SK-N-SH treated with all-trans-retinoic acid at 6 μM for 48 hours (cell line): ENCODE results near the gene IPO5.

Experiments used
- ARNTL ChIP-seq: fragments of 450-650 bp; formaldehyde crosslinking; IDR thresholded peaks from 2 replicates; pipeline ENCODE4 v1.5.0; 2020; ENCODE audit warnings: low read depth, mild to moderate bottlenecking, moderate library complexity, borderline replicate concordance
- BACH2 ChIP-seq: fragments of 250-450 bp; sonication (Bioruptor Pico); IDR thresholded peaks from 2 replicates; pipeline ENCODE4 v1.9.0; 2021; ENCODE audit warnings: mild to moderate bottlenecking, borderline replicate concordance
- CSRNP3 ChIP-seq: fragments of 250-450 bp; sonication (Bioruptor Pico); IDR thresholded peaks from 2 replicates; pipeline ENCODE4 v1.5.1; 2021; ENCODE audit warnings: mild to moderate bottlenecking, moderate library complexity
- ESRRG ChIP-seq: fragments of 250-450 bp; sonication (Bioruptor Pico); IDR thresholded peaks from 2 replicates; pipeline ENCODE4 v1.6.1; 2021; ENCODE audit warnings: mild to moderate bottlenecking
- ISL1 ChIP-seq: fragments of 250-450 bp; sonication (Bioruptor Pico); IDR thresholded peaks from 2 replicates; pipeline ENCODE4 v2.1.2; 2022; ENCODE audit warnings: mild to moderate bottlenecking, moderate library complexity
- POU6F1 ChIP-seq: fragments of 250-450 bp; sonication (Bioruptor Pico); IDR thresholded peaks from 2 replicates; pipeline ENCODE4 v1.8.0; 2021; ENCODE audit warnings: low read depth, mild to moderate bottlenecking, moderate library complexity, borderline replicate concordance
- TCF4 ChIP-seq: fragments of 250-450 bp; sonication (Bioruptor Pico); IDR thresholded peaks from 2 replicates; pipeline ENCODE4 v1.8.0; 2021; ENCODE audit warnings: mild to moderate bottlenecking, moderate library complexity, borderline replicate concordance
- ZC3H10 ChIP-seq: fragments of 250-450 bp; sonication (Bioruptor Pico); IDR thresholded peaks from 2 replicates; pipeline ENCODE4 v1.5.1; 2021; ENCODE audit warnings: mild to moderate bottlenecking, moderate library complexity
- ZFP30 ChIP-seq: fragments of 450-650 bp; formaldehyde crosslinking; IDR thresholded peaks from 2 replicates; pipeline ENCODE4 v1.5.0; 2022; ENCODE audit warnings: mild to moderate bottlenecking, moderate library complexity
- TF ChIP-seq, protein P1 (sequence below): fragments of 250-450 bp; sonication (Bioruptor Pico); IDR thresholded peaks from 2 replicates; pipeline ENCODE4 v1.5.1; 2020; ENCODE audit warnings: low read depth, mild to moderate bottlenecking, moderate library complexity

DNA sequence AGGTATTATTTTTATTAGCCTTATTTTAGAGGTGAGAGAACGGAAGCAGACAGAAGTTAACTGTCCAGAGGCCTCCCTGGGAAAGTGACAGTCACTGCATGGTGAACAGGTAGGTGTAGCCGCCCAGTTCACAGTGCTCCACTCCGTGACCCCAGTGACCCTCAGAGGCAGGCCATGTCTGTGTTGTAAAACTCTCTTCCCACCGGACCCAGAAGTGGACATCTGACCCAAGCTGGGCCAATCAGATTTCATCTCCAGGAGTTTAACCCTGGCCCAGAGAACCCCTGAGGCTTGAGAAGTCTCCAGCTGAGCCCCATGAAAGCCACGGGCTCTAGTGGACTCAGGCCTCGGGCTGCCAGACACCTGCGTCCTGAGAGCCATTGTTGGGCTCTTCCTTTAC is 105.8 kb downstream of the IPO5 start:
- no peak for TF ChIP-seq ZC3H10 (CRISPR knock-in tag)
- no peak for TF ChIP-seq ARNTL (CRISPR knock-in tag)
- TF ChIP-seq ZFP30 (CRISPR knock-in tag) = no peak
- TF ChIP-seq, protein P1, sequence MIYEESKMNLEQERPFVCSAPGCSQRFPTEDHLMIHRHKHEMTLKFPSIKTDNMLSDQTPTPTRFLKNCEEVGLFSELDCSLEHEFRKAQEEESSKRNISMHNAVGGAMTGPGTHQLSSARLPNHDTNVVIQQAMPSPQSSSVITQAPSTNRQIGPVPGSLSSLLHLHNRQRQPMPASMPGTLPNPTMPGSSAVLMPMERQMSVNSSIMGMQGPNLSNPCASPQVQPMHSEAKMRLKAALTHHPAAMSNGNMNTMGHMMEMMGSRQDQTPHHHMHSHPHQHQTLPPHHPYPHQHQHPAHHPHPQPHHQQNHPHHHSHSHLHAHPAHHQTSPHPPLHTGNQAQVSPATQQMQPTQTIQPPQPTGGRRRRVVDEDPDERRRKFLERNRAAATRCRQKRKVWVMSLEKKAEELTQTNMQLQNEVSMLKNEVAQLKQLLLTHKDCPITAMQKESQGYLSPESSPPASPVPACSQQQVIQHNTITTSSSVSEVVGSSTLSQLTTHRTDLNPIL (CRISPR knock-in tag) = no peak
- no peak for TF ChIP-seq POU6F1 (CRISPR knock-in tag)
- TF ChIP-seq TCF4 = no peak
- TF ChIP-seq ISL1 (CRISPR knock-in tag) = no peak
- TF ChIP-seq ESRRG = no peak
- no peak for TF ChIP-seq BACH2 (CRISPR knock-in tag)
- no peak for TF ChIP-seq CSRNP3
